ENCODE results near the gene FYB1. TPM values are rescaled to one million over a fixed set of nuclear protein-coding genes. Genes with fewer than 3 reads are reported as not detected.

Gene FYB1
- total and polyA plus RNA-seq, 2 donors (not counting 1 experiment from before 2014, with no cell fraction given): not detected

GRCh38 chr5:39214912-39215709, 4.3 kb downstream of the FYB1 start:
- H3K27me3 ChIP-seq (ENCODE audit: control insufficient read depth, insufficient read depth, low read length): no peaks in the 10 kb centered on the region
- no peak for DNase-seq (ENCODE audit: low read depth in 2 of 2)
- no peaks in the 10 kb centered on the region for H3K4me1 ChIP-seq (ENCODE audit: control insufficient read depth, extremely low read depth, insufficient read depth, low read length)

GRCh38 chr5:39213447-39214207, 5.7 kb downstream of the FYB1 start:
- no peak overlapping the region for H2AFZ ChIP-seq (ENCODE audit: low read length)

More at GRCh38 chr5:39214912-39215709, 4.3 kb downstream of the FYB1 start:
- Histone ChIP-seq H3K79me2 (ENCODE audit: control insufficient read depth, insufficient read depth, low read length) (no peaks in the 10 kb centered on the region), H4K20me1 (ENCODE audit: control insufficient read depth, extremely low read depth, insufficient read depth, low read length) (no peaks in the 10 kb centered on the region), H3K27ac (ENCODE audit: insufficient read depth, low read length) (no peak overlapping the region), H3K4me2 (ENCODE audit: extremely low read depth, insufficient read depth, low read length) (no peak overlapping the region), H2AFZ (ENCODE audit: low read length) (no peak overlapping the region), H3K4me3 (replicated peaks in 1 of 4; ENCODE audit: control extremely low read depth in 1 of 4, insufficient read depth in 1 of 4, low read depth in 3 of 4, low read length in 4 of 4) (no peak overlapping the region), H3K9me3 (ENCODE audit: control insufficient read depth, insufficient read depth, low read depth, low read length) (no peaks in the 10 kb centered on the region), H3K9ac (ENCODE audit: insufficient read depth, low read length) (no peak overlapping the region), H3K36me3 (ENCODE audit: control insufficient read depth, insufficient read depth, low read length) (no peaks in the 10 kb centered on the region)
- no peak for TF ChIP-seq EZH2 (IDR thresholded peaks at IDR 0.05; ENCODE audit: low read length, missing control alignments)
- no peak for TF ChIP-seq CTCF (conservative IDR thresholded peaks at IDR 0.05 in 1 of 2, IDR thresholded peaks at IDR 0.05 in 1 of 2; ENCODE audit: low read depth in 1 of 2, low read length in 2 of 2)

More at GRCh38 chr5:39213447-39214207, 5.7 kb downstream of the FYB1 start:
- H3K4me1 ChIP-seq (ENCODE audit: control insufficient read depth, extremely low read depth, insufficient read depth, low read length): no peaks in the 10 kb centered on the region
- H3K27me3 ChIP-seq (ENCODE audit: control insufficient read depth, insufficient read depth, low read length): no peaks in the 10 kb centered on the region
- H3K9me3 ChIP-seq (ENCODE audit: control insufficient read depth, insufficient read depth, low read depth, low read length): no peaks in the 10 kb centered on the region
- H3K79me2 ChIP-seq (ENCODE audit: control insufficient read depth, insufficient read depth, low read length): no peaks in the 10 kb centered on the region
- H3K9ac ChIP-seq (ENCODE audit: insufficient read depth, low read length): no peak overlapping the region
- DNase-seq (ENCODE audit: low read depth in 2 of 2): no peak
- TF ChIP-seq EZH2 (IDR thresholded peaks at IDR 0.05; ENCODE audit: low read length, missing control alignments): no peak
- TF ChIP-seq CTCF (conservative IDR thresholded peaks at IDR 0.05 in 1 of 2, IDR thresholded peaks at IDR 0.05 in 1 of 2; ENCODE audit: low read depth in 1 of 2, low read length in 2 of 2): no peak
- no peaks in the 10 kb centered on the region for H4K20me1 ChIP-seq (ENCODE audit: control insufficient read depth, extremely low read depth, insufficient read depth, low read length)
- no peak overlapping the region for H3K4me3 ChIP-seq (replicated peaks in 1 of 4; ENCODE audit: control extremely low read depth in 1 of 4, insufficient read depth in 1 of 4, low read depth in 3 of 4, low read length in 4 of 4)
- no peak overlapping the region for H3K27ac ChIP-seq (ENCODE audit: insufficient read depth, low read length)
- H3K4me2 ChIP-seq (ENCODE audit: extremely low read depth, insufficient read depth, low read length): no peak overlapping the region
- no peaks in the 10 kb centered on the region for H3K36me3 ChIP-seq (ENCODE audit: control insufficient read depth, insufficient read depth, low read length)

Measured in fibroblast of lung (primary cell).